HG03457 (cell line): Measurements from ENCODE around the gene CD2.

ENCODE experiments used
- ATAC-seq: cut with Tn5 transposase; IDR thresholded peaks from one replicate; pipeline ENCODE4 v1.9.1; 2021; ENCODE audit warnings: moderate number of reproducible peaks; ENCODE audit not compliant: unreplicated experiment

The CD2 gene

GRCh38 chr1:116754198-116754977 is at the start of gene CD2:
Gene CD2, plus strand, starts transcription at chr1:116754430. Its CDS starts 63 bp downstream, at chr1:116754493.
- no peak for ATAC-seq

- ATAC-seq, result no peak
Measured at GRCh38 chr1:116706123-116706522, 48.1 kb upstream of the CD2 start.

- ATAC-seq, result no peak
Measured at GRCh38 chr1:116706841-116707240, 47.4 kb upstream of the CD2 start.

GRCh38 chr1:116708255-116708900 is 45.9 kb upstream of the CD2 start:
- no peak for ATAC-seq

- ATAC-seq, result no peak
Measured at GRCh38 chr1:116709666-116710167, 44.5 kb upstream of the CD2 start.

- no peak for ATAC-seq
Measured at GRCh38 chr1:116710420-116711262, 43.6 kb upstream of the CD2 start.

- no peak for ATAC-seq
Measured at GRCh38 chr1:116711263-116711840, 42.9 kb upstream of the CD2 start.

GRCh38 chr1:116712510-116712909 is 41.7 kb upstream of the CD2 start:
- no peak for ATAC-seq

GRCh38 chr1:116713474-116713873 is 40.8 kb upstream of the CD2 start:
- no peak for ATAC-seq

GRCh38 chr1:116716391-116716790 is 37.8 kb upstream of the CD2 start:
- no peak for ATAC-seq

- ATAC-seq, result no peak
Measured at GRCh38 chr1:116717318-116717717, 36.9 kb upstream of the CD2 start.

GRCh38 chr1:116720364-116721038 is 33.7 kb upstream of the CD2 start:
- ATAC-seq, result no peak

- no peak for ATAC-seq
Measured at GRCh38 chr1:116721039-116721405, 33.2 kb upstream of the CD2 start.

GRCh38 chr1:116721451-116722007 is 32.7 kb upstream of the CD2 start:
- no peak for ATAC-seq

GRCh38 chr1:116722016-116722838 is 32.0 kb upstream of the CD2 start:
- ATAC-seq, result no peak

GRCh38 chr1:116724765-116725375 is 29.4 kb upstream of the CD2 start:
- ATAC-seq, result no peak

- ATAC-seq, result no peak
Measured at GRCh38 chr1:116725798-116726197, 28.4 kb upstream of the CD2 start.

- no peak for ATAC-seq
Measured at GRCh38 chr1:116726872-116727820, 27.1 kb upstream of the CD2 start.
